Liver (tissue), 9 donors: Measurements from ENCODE around the gene ERO1B. TPM values are rescaled to one million over a fixed set of nuclear protein-coding genes. Genes with fewer than 3 reads are reported as not detected.

ENCODE experiments used
- DNase-seq: peaks from one replicate; pipeline ENCODE4 v3.0.0-alpha.2; 2017; ENCODE audit warnings: low spot score
- H3K27ac ChIP-seq, 2 donors: one replicate each; pipeline ENCODE4 v1.7.0; 2013; ENCODE audit warnings: inconsistent platforms in 2 of 2, low read length in 2 of 2, control low read depth in 1 of 2, low read depth in 1 of 2, mild to moderate bottlenecking in 1 of 2
- H3K27me3 ChIP-seq, 4 donors: one replicate each; pipeline versions ENCODE4 v1.6.1 to v1.7.0; 2013; ENCODE audit warnings: low read length in 3 of 4, inconsistent platforms in 1 of 4, mild to moderate bottlenecking in 1 of 4, moderate library complexity in 1 of 4; ENCODE audit not compliant: control insufficient read depth in 4 of 4, insufficient read depth in 4 of 4
- H3K36me3 ChIP-seq, 4 donors: one replicate each; pipeline versions ENCODE4 v1.6.1 to v1.7.0; 2013; ENCODE audit warnings: low read length in 3 of 4, mild to moderate bottlenecking in 3 of 4, low read depth in 1 of 4, moderate library complexity in 1 of 4; ENCODE audit not compliant: control insufficient read depth in 4 of 4, insufficient read depth in 3 of 4
- H3K4me1 ChIP-seq, 4 donors: one replicate each; pipeline versions ENCODE4 v1.6.1 to v1.7.0; 2013; ENCODE audit warnings: low read length in 3 of 4, mild to moderate bottlenecking in 3 of 4, moderate library complexity in 1 of 4; ENCODE audit not compliant: control insufficient read depth in 4 of 4, insufficient read depth in 4 of 4
- H3K4me3 ChIP-seq, 3 donors: one replicate each; pipeline versions ENCODE4 v1.6.1 to v1.7.0; 2013; ENCODE audit warnings: low read length in 3 of 3, control low read depth in 1 of 3, low read depth in 1 of 3, mild to moderate bottlenecking in 1 of 3
- H3K9ac ChIP-seq, 2 donors: one replicate each; pipeline ENCODE4 v1.7.0; 2013; ENCODE audit warnings: low read length in 2 of 2, mild to moderate bottlenecking in 2 of 2, moderate library complexity in 2 of 2, control low read depth in 1 of 2, low read depth in 1 of 2
- H3K9me3 ChIP-seq, 4 donors: one replicate each; pipeline versions ENCODE4 v1.6.1 to v1.7.0; 2013; ENCODE audit warnings: low read length in 3 of 4; ENCODE audit not compliant: control insufficient read depth in 4 of 4
- EGR1 ChIP-seq, 2 donors: IDR thresholded peaks; 2 replicates each; pipeline ENCODE4 v1.6.1; 2016 to 2018; ENCODE audit warnings: antibody characterized with exemption in 2 of 2, low read depth in 2 of 2
- FOXA1 ChIP-seq: IDR thresholded peaks from 2 replicates; pipeline ENCODE4 v1.6.1; 2016; ENCODE audit warnings: antibody characterized with exemption
- FOXA2 ChIP-seq: IDR thresholded peaks from 2 replicates; pipeline ENCODE4 v1.6.1; 2016; ENCODE audit warnings: antibody characterized with exemption
- GABPA ChIP-seq, 2 donors: IDR thresholded peaks in 1 of 2; conservative IDR thresholded peaks in 1 of 2; 2 replicates each; pipeline ENCODE4 v1.6.1; 2016; ENCODE audit warnings: antibody characterized with exemption in 2 of 2, mild to moderate bottlenecking in 1 of 2, moderate library complexity in 1 of 2
- HNF4G ChIP-seq: IDR thresholded peaks from 2 replicates; pipeline ENCODE4 v1.6.1; 2016; ENCODE audit warnings: antibody characterized with exemption
- JUND ChIP-seq, 2 donors: IDR thresholded peaks; 2 replicates each; pipeline ENCODE4 v1.6.1; 2016; ENCODE audit warnings: antibody characterized with exemption in 2 of 2
- RAD21 ChIP-seq, 2 donors: IDR thresholded peaks; 2 replicates each; pipeline ENCODE4 v1.6.1; 2016; ENCODE audit warnings: antibody characterized with exemption in 2 of 2, mild to moderate bottlenecking in 2 of 2
- RXRA ChIP-seq, 2 donors: IDR thresholded peaks; 2 replicates each; pipeline ENCODE4 v1.6.1; 2017 to 2018; ENCODE audit warnings: antibody characterized with exemption in 2 of 2, mild to moderate bottlenecking in 1 of 2
- SP1 ChIP-seq: IDR thresholded peaks from 2 replicates; pipeline ENCODE4 v1.6.1; 2018; ENCODE audit warnings: antibody characterized with exemption, mild to moderate bottlenecking
- TAF1 ChIP-seq: conservative IDR thresholded peaks from 2 replicates; pipeline ENCODE4 v1.6.1; 2016; ENCODE audit warnings: antibody characterized with exemption, mild to moderate bottlenecking
- YY1 ChIP-seq: IDR thresholded peaks from 2 replicates; pipeline ENCODE4 v1.6.1; 2016; ENCODE audit warnings: antibody characterized with exemption, mild to moderate bottlenecking
- whole genome bisulfite sequencing: extraction: QIAGEN DNeasy Blood & Tissue Kit; methylation state at CpG from one replicate; pipeline ENCODE4 v1.1.7; 2013; 5-methylcytosine and 5-hydroxymethylcytosine counted together
- polyA plus RNA-seq, 2 donors: library from polyadenylated mRNA; stranded (reverse) in 1 of 2; unstranded in 1 of 2; fragments of 200-250 nt in 1 of 2; fragments of >200 nt in 1 of 2; fragmentation: Nextera tagmentation in 1 of 2; extraction: Ambion mirVana in 1 of 2; gene quantifications; one replicate each; pipeline versions ENCODE4 v1.2.1 to v1.2.3, GENCODE V29; 2013 to 2015
- total RNA-seq, 2 donors: library from RNA; depleted of rRNA; stranded (reverse); fragments of >200 nt; gene quantifications; one replicate each; pipeline ENCODE4 v1.2.3, GENCODE V29; 2014
- TF ChIP-seq, protein P1 (sequence below): IDR thresholded peaks from 2 replicates; pipeline ENCODE4 v1.6.1; 2016; ENCODE audit warnings: antibody characterized with exemption, mild to moderate bottlenecking
- TF ChIP-seq, protein P2 (sequence below): IDR thresholded peaks from 2 replicates; pipeline ENCODE4 v1.6.1; 2016; ENCODE audit warnings: antibody characterized with exemption
- TF ChIP-seq, protein P3 (sequence below): IDR thresholded peaks from 2 replicates; pipeline ENCODE4 v1.6.1; 2016; ENCODE audit warnings: antibody characterized with exemption
- donor health status: healthy.
- donor health status: healthy.
- donor health status: healthy.
- donor health status: healthy.
- donor health status: healthy.

The ERO1B gene
- total and polyA plus RNA-seq, 4 donors = 5.5 to 22.9 (median 8.9) TPM

DNA sequence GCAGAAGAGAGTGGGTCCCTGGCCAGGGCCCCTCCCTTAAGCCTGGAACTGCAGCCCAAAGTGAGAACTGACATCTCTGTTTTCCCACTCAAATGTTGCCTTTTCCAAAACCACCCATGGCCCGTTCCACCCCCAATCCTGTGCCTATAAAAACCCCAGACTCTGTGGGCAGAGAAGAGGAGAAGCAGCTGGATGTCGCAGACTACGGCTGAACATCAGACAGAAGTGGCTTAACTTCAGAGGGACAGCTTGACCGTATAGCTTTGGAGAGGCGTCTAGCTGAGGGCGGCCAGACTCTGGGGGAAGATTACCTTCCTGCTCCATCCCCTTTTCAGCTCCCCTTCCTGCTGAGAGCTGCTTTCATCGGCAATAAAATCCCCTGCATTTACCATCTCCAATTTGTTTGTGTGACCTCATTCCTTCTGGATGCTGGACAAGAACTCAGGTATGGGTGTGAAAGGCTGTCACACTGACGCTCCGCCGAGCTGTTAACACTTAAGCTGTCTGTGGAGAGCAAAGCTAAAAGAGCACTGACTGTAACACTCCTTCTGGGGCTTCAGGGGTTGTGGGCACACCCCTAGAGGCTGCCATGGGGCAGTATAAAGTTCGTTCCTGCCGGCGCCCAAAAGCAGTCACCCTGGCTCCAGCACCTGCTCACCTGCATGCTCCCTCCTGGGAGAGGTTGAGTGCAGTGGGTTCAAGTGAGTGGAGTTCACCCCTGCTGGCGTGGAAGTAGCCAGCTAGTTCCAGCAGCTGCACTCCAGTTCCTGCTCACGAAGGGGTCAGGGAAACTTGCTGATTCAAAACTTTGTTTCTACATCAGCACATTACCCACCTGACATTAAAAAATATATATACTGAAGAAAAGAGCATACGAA, 19.6 kb upstream of the ERO1B start:
- 88% methylated on average over 16 of the region's 16 CpGs for WGBS
- H3K27ac ChIP-seq = no peak overlapping the region

DNA sequence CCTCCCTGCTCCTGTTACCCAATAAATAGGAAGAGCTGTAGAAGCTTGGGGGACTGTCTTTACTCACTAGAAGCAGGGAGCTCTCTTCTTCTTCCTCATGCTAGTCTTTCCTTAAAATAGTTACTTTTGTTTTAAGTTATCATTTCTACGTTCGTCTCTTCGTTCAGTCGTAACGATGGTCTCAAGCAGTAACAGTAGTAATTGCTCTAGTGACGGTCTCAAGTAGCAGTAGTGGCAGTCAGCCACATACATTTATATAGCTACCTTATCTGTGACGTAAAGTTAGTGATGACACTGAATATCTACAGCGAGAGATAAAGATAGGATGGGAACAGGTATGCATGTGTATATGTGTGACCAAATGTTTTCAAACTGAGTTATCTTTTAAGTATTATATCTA, 15.4 kb upstream of the ERO1B start:
- 89% methylated on average over 8 of the region's 8 CpGs for WGBS
- DNase-seq = no peak

More for the DNA sequence above, 19.6 kb upstream of the ERO1B start:
- DNase-seq = no peak
- H3K36me3 ChIP-seq = no peaks in the 10 kb centered on the region
- H3K9ac ChIP-seq = no peak overlapping the region
- H3K4me1 ChIP-seq = no peaks in the 10 kb centered on the region
- H3K27me3 ChIP-seq = no peaks in the 10 kb centered on the region
- TF ChIP-seq YY1 = no peak
- TF ChIP-seq FOXA2 = no peak
- no peak for TF ChIP-seq RXRA (IDR thresholded peaks at IDR 0.05)
- H3K4me3 ChIP-seq = no peak overlapping the region
- H3K9me3 ChIP-seq = no peaks in the 10 kb centered on the region

More for the DNA sequence above, 15.4 kb upstream of the ERO1B start:
- H3K36me3 ChIP-seq = no peaks in the 10 kb centered on the region
- no peaks in the 10 kb centered on the region for H3K4me1 ChIP-seq
- H3K27me3 ChIP-seq = no peaks in the 10 kb centered on the region
- TF ChIP-seq FOXA1 = no peak
- TF ChIP-seq, protein P1, sequence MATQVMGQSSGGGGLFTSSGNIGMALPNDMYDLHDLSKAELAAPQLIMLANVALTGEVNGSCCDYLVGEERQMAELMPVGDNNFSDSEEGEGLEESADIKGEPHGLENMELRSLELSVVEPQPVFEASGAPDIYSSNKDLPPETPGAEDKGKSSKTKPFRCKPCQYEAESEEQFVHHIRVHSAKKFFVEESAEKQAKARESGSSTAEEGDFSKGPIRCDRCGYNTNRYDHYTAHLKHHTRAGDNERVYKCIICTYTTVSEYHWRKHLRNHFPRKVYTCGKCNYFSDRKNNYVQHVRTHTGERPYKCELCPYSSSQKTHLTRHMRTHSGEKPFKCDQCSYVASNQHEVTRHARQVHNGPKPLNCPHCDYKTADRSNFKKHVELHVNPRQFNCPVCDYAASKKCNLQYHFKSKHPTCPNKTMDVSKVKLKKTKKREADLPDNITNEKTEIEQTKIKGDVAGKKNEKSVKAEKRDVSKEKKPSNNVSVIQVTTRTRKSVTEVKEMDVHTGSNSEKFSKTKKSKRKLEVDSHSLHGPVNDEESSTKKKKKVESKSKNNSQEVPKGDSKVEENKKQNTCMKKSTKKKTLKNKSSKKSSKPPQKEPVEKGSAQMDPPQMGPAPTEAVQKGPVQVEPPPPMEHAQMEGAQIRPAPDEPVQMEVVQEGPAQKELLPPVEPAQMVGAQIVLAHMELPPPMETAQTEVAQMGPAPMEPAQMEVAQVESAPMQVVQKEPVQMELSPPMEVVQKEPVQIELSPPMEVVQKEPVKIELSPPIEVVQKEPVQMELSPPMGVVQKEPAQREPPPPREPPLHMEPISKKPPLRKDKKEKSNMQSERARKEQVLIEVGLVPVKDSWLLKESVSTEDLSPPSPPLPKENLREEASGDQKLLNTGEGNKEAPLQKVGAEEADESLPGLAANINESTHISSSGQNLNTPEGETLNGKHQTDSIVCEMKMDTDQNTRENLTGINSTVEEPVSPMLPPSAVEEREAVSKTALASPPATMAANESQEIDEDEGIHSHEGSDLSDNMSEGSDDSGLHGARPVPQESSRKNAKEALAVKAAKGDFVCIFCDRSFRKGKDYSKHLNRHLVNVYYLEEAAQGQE = no peak
- no peak for TF ChIP-seq GABPA (IDR thresholded peaks at IDR 0.05 in 1 of 2, conservative IDR thresholded peaks at IDR 0.05 in 1 of 2)
- TF ChIP-seq HNF4G = no peak
- TF ChIP-seq TAF1 = no peak
- TF ChIP-seq, protein P2, sequence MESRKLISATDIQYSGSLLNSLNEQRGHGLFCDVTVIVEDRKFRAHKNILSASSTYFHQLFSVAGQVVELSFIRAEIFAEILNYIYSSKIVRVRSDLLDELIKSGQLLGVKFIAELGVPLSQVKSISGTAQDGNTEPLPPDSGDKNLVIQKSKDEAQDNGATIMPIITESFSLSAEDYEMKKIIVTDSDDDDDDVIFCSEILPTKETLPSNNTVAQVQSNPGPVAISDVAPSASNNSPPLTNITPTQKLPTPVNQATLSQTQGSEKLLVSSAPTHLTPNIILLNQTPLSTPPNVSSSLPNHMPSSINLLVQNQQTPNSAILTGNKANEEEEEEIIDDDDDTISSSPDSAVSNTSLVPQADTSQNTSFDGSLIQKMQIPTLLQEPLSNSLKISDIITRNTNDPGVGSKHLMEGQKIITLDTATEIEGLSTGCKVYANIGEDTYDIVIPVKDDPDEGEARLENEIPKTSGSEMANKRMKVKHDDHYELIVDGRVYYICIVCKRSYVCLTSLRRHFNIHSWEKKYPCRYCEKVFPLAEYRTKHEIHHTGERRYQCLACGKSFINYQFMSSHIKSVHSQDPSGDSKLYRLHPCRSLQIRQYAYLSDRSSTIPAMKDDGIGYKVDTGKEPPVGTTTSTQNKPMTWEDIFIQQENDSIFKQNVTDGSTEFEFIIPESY = no peak
- no peak for TF ChIP-seq JUND (IDR thresholded peaks at IDR 0.05)
- no peak for TF ChIP-seq EGR1 (IDR thresholded peaks at IDR 0.05; ENCODE audit: low read depth in 2 of 2)
- TF ChIP-seq, protein P3, sequence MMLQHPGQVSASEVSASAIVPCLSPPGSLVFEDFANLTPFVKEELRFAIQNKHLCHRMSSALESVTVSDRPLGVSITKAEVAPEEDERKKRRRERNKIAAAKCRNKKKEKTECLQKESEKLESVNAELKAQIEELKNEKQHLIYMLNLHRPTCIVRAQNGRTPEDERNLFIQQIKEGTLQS = no peak
- TF ChIP-seq RXRA (IDR thresholded peaks at IDR 0.05) = no peak
- TF ChIP-seq RAD21 (IDR thresholded peaks at IDR 0.05) = no peak
- no peak for TF ChIP-seq SP1
- no peak for TF ChIP-seq FOXA2
- H3K9me3 ChIP-seq = no peaks in the 10 kb centered on the region
- no peak overlapping the region for H3K4me3 ChIP-seq
- no peak overlapping the region for H3K27ac ChIP-seq
- H3K9ac ChIP-seq = no peak overlapping the region
